GM19193 (cell line): Measurements from ENCODE around the gene INO80.

Source experiments
- POLR2A ChIP-seq: IDR thresholded peaks from 4 replicates; pipeline ENCODE4 v1.6.1; 2011; ENCODE audit not compliant: insufficient read depth, insufficient read length; ENCODE audit errors: extremely low read depth

INO80 gene

DNA sequence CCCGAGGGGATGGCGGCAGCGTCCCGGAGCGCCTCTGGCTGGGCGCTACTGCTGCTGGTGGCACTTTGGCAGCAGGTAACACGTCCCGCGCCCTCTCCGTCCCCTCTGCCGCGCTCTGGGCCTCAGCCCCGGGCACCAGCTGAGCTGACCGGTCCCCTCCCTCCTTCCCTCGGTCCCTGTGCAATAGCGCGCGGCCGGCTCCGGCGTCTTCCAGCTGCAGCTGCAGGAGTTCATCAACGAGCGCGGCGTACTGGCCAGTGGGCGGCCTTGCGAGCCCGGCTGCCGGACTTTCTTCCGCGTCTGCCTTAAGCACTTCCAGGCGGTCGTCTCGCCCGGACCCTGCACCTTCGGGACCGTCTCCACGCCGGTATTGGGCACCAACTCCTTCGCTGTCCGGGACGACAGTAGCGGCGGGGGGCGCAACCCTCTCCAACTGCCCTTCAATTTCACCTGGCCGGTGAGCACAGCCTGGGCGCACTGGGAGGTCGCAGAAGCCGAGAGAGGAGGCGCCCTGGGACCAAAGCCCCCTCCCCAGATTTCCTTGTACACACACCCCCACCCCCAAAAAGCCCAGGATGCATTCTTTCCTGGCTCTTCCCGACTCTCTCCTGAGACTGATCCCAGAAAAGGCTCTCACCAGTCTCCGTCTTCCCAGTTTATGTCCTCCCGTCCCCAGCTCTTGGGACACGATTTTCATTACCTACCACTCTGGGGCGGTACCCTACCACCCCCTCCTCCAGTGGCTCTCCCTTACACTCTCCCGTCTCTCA, 186.2 kb downstream of the INO80 start:
- TF ChIP-seq POLR2A, result no peak
